SIG-M5 (cell line): ENCODE measurements around the gene YIPF2.
"Not testable (repeated sequence)": the region's sequence is repeated elsewhere in the genome, so short reads cannot be mapped to it uniquely, and the experiment has no call there.

ENCODE experiments used
- DNase-seq: peaks from one replicate; lab custom pipeline; 2025; lab: John Stamatoyannopoulos, UW

The YIPF2 gene

DNA sequence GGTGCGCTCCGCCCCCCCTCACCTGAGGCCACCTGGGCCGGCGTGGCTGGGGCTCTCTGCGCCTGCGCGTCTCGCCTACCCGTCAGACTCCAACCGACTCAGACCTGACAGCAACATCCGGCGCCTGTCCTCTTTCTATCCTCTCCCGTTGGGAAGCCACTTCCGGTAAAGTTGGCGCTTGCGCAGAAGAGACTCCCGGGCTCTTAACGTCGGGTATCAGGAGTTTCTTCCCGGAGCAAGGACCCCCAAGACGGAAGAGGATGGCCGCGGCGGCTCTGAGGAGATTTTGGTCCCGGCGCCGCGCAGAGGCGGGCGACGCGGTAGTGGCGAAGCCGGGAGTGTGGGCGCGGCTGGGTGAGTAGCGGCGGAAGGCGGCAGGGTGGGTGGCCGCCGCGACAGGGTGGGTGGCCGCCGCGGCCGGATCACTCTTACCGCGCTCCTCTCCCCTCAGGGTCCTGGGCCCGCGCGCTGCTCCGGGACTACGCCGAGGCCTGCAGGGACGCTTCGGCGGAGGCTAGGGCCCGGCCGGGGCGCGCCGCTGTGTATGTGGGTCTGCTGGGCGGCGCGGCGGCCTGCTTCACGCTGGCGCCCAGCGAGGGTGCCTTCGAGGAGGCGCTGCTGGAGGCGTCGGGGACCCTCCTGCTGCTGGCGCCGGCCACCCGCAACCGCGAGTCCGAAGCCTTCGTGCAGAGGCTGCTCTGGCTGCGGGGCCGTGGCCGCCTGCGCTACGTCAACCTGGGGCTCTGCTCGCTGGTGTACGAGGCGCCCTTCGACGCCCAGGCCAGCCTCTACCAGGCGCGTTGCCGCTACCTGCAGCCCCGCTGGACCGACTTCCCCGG lies at the start of gene YIPF2, which contains the start of gene TIMM29:
Gene YIPF2 (minus strand): TSS at position 77 of the 839 bp plus-strand sequence. CDS start 229 bp downstream, outside the sequence.
Gene TIMM29 (plus strand): TSS at position 249 of the 839 bp plus-strand sequence. CDS start 12 bp downstream, at position 261.
- peak; percentile 84 for DNase-seq

- no peak for DNase-seq
Observed at GRCh38 chr19:10977742-10978092, 49.3 kb upstream of the YIPF2 start.

DNA sequence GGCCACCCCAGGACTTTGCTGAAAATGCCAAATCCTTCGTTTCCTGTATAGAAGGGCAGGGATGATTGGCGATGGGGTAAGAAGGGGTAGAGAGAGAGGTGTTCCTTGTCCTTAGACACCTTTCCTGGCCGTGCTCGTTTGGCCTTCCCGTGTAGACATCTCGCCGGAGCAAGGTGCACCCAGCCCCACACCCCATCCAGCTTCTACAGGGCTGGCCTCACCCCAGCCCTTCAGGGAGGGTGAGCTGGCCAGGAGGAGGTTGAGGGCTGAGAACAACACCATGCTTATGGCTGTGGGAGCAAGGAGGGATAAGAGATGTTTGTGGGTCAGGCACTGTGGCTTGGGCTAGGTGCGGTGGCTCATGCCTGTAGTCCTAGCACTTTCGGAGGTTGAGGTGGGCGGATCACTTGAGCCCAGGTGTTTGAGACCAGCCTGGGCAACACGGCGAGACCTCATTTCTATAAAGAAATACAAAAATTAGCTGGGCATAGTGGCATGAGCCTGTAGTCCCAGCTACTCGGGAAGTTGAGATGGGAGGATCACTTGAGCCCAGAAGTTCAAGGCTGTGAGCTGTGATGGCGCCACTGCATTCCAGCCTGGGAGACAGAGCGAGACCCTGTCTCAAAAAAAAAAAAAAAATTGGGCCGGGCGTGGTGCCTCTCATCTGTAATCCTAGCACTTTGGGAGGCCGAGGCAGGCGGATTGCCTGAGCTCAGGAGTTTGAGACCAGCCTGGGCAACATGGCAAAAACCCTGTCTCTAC lies 47.9 kb upstream of the YIPF2 start:
- no peak for DNase-seq

- DNase-seq: no peak
Observed at GRCh38 chr19:10975374-10976130, 47.1 kb upstream of the YIPF2 start.

DNA sequence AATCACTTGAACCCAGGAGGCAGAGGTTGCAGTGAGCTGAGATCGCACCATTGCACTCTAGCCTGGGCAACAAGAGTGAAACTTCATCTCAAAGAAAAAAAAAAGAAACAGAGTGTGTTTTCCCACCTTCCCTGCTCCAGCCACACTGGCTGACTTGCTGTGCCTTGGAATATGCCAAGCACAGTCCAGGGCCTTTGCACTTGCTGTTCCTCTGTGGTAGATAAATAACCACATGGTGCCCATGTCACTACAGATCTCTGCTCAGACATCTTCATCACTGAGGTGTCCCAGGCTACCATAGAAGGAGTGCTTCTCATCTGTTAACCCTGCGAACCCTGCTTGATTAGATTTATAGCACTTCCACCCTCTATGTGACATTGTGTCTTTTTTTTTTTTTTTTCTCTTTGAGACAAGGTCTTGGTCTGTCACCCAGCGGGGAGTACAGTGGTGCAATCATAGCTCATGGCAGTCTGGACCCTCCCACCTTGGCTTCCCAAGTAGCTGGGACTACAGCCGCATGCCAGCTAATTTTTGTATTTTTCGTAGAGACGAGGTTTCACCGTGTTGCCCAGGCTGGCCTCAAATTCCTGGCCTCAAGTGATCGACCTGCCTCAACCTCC lies 42.8 kb upstream of the YIPF2 start:
- DNase-seq: no peak

GRCh38 chr19:10968527-10969135 lies 40.2 kb upstream of the YIPF2 start:
- DNase-seq: no peak

GRCh38 chr19:10966809-10967208 lies 38.4 kb upstream of the YIPF2 start:
- no peak for DNase-seq

GRCh38 chr19:10965398-10965797 lies 37.0 kb upstream of the YIPF2 start:
- DNase-seq: no peak

- DNase-seq: no peak
Observed at GRCh38 chr19:10964903-10965302, 36.5 kb upstream of the YIPF2 start.

DNA sequence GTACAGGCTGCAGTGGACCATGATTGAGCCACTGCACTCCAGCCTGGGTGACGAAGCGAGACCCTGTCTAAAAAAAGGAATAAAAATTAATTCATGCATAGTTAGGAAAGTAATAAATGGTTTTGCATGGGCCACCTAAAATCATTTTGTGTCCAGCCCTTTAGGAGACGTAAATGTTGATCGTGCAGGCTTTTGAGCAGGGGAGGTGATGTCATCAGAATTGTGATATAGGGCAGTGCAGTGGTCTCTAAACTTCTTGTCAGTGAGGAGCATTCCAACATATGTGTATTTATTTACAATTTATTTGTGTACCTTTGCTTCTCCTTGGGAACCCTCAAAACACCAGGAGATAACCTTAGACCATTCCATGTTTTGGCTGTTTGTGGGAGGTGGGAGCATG lies 35.4 kb upstream of the YIPF2 start:
- no peak for DNase-seq

GRCh38 chr19:10962863-10963262 lies 34.4 kb upstream of the YIPF2 start:
- DNase-seq: no peak

- no peak for DNase-seq
Observed at GRCh38 chr19:10961073-10961860, 32.8 kb upstream of the YIPF2 start.

- DNase-seq: peak; percentile 50
Observed at GRCh38 chr19:10960314-10961072, 32.1 kb upstream of the YIPF2 start, which contains the start of gene SMARCA4. Gene SMARCA4, plus strand, starts transcription at chr19:10961030. Its CDS starts 23,122 bp downstream, at chr19:10984152.

GRCh38 chr19:10959277-10959968 lies 31.0 kb upstream of the YIPF2 start:
- not testable (repeated sequence) for DNase-seq

GRCh38 chr19:10952809-10953208 lies 24.4 kb upstream of the YIPF2 start:
- DNase-seq: no peak

DNA sequence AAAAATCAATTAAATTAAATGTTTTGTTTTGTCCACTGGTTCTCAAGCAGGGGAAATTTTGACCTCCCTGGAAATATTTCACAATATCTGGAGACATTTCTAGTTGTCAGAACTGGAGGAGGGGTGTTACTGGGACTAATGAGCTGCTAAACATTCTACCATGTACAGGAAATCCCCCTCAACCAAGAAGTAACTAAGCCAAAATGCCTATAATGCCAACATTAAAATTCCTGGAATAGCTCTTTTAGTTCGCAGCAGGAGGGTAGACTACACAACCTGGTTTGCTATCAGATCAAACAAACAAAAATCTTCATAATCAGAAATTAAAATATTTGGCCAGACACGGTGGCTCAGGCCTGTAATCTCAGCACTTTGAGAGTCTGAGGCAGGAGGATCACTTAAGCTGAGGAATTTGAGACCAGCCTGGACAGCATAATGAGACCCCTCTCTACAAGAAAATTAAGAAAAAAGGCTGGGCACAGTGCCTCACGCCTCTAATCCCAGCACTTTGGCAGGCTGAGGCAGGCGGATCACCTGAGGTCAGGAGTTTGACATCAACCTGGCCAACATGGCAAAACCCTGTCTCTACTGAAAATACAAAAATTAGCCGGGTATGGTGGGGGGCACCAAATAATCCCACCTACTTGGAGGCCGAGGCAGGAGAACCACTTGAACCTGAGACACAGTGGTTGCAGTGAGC lies 18.7 kb upstream of the YIPF2 start:
- no peak for DNase-seq

- no peak for DNase-seq
Observed at GRCh38 chr19:10945264-10945663, 16.8 kb upstream of the YIPF2 start.

DNA sequence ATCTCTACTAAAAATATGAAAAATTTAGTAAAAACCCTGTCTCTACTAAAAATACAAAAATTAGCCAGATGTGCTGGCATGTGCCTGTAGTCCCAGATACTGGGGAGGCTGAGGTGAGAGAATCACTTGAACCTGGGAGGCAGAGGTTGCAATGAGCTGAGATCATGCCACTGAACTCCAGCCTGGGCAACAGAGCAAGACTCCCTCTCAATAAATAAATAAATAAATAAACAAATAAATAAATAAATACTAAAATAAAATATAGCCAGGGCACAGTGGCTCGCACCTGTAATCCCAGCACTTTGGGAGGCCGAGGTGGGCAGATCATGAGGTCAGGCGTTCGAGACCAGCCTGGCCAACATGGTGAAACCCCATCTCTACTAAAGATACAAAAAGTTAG lies 15.0 kb upstream of the YIPF2 start:
- DNase-seq: not testable (repeated sequence)
